GM12874 (cell line): ENCODE measurements around the gene GTPBP1.

Experiments
- CTCF ChIP-seq: IDR thresholded peaks from 2 replicates; pipeline ENCODE4 v1.5.1; 2011; ENCODE audit warnings: low read depth, mild to moderate bottlenecking, control low read depth, low read length, moderate library complexity; ENCODE audit not compliant: insufficient read depth

GTPBP1 gene

GRCh38 chr22:38753948-38754750 lies 48.4 kb downstream of the GTPBP1 start:
- TF ChIP-seq CTCF = no peak

GRCh38 chr22:38754751-38755154 lies 49.0 kb downstream of the GTPBP1 start:
- TF ChIP-seq CTCF = no peak

GRCh38 chr22:38755155-38755910 lies 49.6 kb downstream of the GTPBP1 start:
- TF ChIP-seq CTCF = no peak

- no peak for TF ChIP-seq CTCF
Observed at GRCh38 chr22:38755911-38756532, 50.3 kb downstream of the GTPBP1 start, which contains the start of gene SUN2. Gene SUN2, minus strand, starts transcription at chr22:38755998. Its CDS starts 3,370 bp downstream, at chr22:38752628.

GRCh38 chr22:38756711-38757463 lies 51.1 kb downstream of the GTPBP1 start:
- TF ChIP-seq CTCF = no peak

GRCh38 chr22:38757464-38757757 lies 51.7 kb downstream of the GTPBP1 start:
- TF ChIP-seq CTCF = no peak
